Stomach (tissue), 9 donors: ENCODE results near the gene IFNA17. TPM values are rescaled to one million over a fixed set of nuclear protein-coding genes. Genes with fewer than 3 reads are reported as not detected.
"Not testable (repeated sequence)": the region's sequence is repeated elsewhere in the genome, so short reads cannot be mapped to it uniquely, and the experiment has no call there.

Source experiments
- DNase-seq, 2 donors: peaks; one replicate each; pipeline versions ENCODE4 v3.0.0 to v3.0.0-alpha.2; 2013 to 2019
- H3K27ac ChIP-seq, 5 donors: fragments of 200-600 bp in 4 of 5; sonication (generic) in 4 of 5; one replicate each; pipeline ENCODE4 v1.5.1; 2013 to 2019; ENCODE audit warnings: mild to moderate bottlenecking in 1 of 5, moderate library complexity in 1 of 5
- H3K27me3 ChIP-seq, 3 donors: fragments of 200-600 bp; sonication (generic); one replicate each; pipeline ENCODE4 v1.5.1; 2017 to 2019; ENCODE audit warnings: mixed run types in 1 of 3
- H3K36me3 ChIP-seq, 4 donors: fragments of 200-600 bp; sonication (generic); 1 replicate in 3 of 4; 2 replicates in 1 of 4; pipeline ENCODE4 v1.5.1; 2016 to 2019
- H3K4me1 ChIP-seq, 4 donors: fragments of 200-600 bp; sonication (generic); one replicate each; pipeline ENCODE4 v1.5.1; 2016 to 2019
- H3K4me3 ChIP-seq, 4 donors: fragments of 200-600 bp; sonication (generic) in 3 of 4; one replicate each; pipeline ENCODE4 v1.5.1; 2016 to 2019; ENCODE audit warnings: mild to moderate bottlenecking in 1 of 4
- H3K9me3 ChIP-seq, 4 donors: fragments of 200-600 bp; sonication (generic); one replicate each; pipeline ENCODE4 v1.5.1; 2016 to 2019
- CTCF ChIP-seq, 7 experiments: fragments of 450-650 bp in 4 of 7; fragments of 200-600 bp in 3 of 7; sonication (generic) in 3 of 7; IDR thresholded peaks; one replicate each; pipeline ENCODE4 v1.5.1; 2016 to 2019; ENCODE audit warnings: antibody characterized with exemption in 7 of 7, control low read depth in 2 of 7, mild to moderate bottlenecking in 1 of 7
- EP300 ChIP-seq: sonication (generic); formaldehyde crosslinking; IDR thresholded peaks from one replicate; pipeline ENCODE4 v1.6.1; 2017; ENCODE audit warnings: antibody characterized with exemption
- POLR2A ChIP-seq, 4 donors: fragments of 450-650 bp; IDR thresholded peaks; one replicate each; pipeline ENCODE4 v1.6.1; 2016; ENCODE audit warnings: antibody characterized with exemption in 4 of 4, control low read depth in 2 of 4, mild to moderate bottlenecking in 1 of 4, moderate library complexity in 1 of 4
- POLR2AphosphoS5 ChIP-seq, 3 donors: sonication (generic); formaldehyde crosslinking; IDR thresholded peaks; one replicate each; pipeline ENCODE4 v1.6.1; 2016; ENCODE audit warnings: antibody characterized with exemption in 3 of 3
- WGBS, 5 donors: extraction: QIAGEN DNeasy Blood & Tissue Kit in 3 of 5; methylation state at CpG; one replicate each; pipeline versions ENCODE4 v1.1.5 to v1.1.7; 2013 to 2018; 5-methylcytosine and 5-hydroxymethylcytosine counted together
- intact Hi-C: fragments of 100-400 bp; cut with DNase I; formaldehyde crosslinking; loops from one replicate; pipeline ENCODE4 v1.15.1; 2023; ENCODE audit warnings: low total_unique reads
- polyA plus RNA-seq, 3 donors: library from polyadenylated mRNA; stranded (reverse); fragments of 200-250 nt; gene quantifications; one replicate each; pipeline ENCODE4 v1.2.3, GENCODE V29; 2013
- total RNA-seq, 5 donors: library from RNA; depleted of rRNA; stranded (reverse); fragments of >200 nt; gene quantifications; one replicate each; pipeline versions ENCODE4 v1.1.0 to v1.2.3, GENCODE V29; 2014 to 2016
- donor health status: healthy with polysubstance abuse.
- donor health status: Bipolar disorder and iron deficiency.
- donor health status: healthy.

Gene IFNA17
- total and polyA plus RNA-seq, 8 donors, result not detected

DNA sequence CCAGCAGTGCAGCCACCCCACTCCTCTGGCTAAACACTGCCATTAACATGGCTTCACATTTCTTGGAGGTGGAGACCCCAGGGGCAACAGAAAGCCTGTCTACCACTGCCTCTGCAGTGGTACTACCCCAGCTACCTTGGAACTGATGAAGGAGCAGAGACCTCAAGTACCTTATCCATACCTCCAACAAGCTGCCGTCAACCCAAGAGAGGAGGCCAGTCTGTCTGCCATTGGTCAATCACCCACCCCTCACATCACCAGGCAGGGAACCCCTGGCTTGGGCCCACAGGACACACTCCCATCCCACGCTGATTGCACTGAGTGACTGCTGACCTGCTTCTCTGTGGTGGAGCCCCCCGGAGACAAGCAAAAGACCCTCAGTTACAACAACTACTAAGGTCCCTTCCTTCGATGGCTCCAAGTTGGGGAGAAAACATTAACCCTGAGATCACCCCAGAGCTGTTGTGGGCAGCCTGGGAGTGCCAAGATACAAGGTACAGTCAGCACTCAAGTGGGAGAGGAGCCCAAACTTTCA is 6.2 kb upstream of the IFNA17 start:
- TF ChIP-seq POLR2AphosphoS5 (IDR thresholded peaks at IDR 0.05), result no peak
- TF ChIP-seq POLR2A (IDR thresholded peaks at IDR 0.05), result no peak
- TF ChIP-seq CTCF (IDR thresholded peaks at IDR 0.05), result no peak
- no peak for TF ChIP-seq EP300
- H3K27me3 ChIP-seq, result no peaks in the 10 kb centered on the region
- H3K4me1 ChIP-seq, result no peaks in the 10 kb centered on the region
- intact Hi-C loops, result no loop called here
- no peaks in the 10 kb centered on the region for H3K36me3 ChIP-seq
- DNase-seq, result no peak
- H3K27ac ChIP-seq, result no peak overlapping the region
- H3K9me3 ChIP-seq, result no peaks in the 10 kb centered on the region
- WGBS, 5 donors, result 70 to 85% (median 78%) methylated on average over 4 of the region's 4 CpGs
- H3K4me3 ChIP-seq, result no peak overlapping the region

DNA sequence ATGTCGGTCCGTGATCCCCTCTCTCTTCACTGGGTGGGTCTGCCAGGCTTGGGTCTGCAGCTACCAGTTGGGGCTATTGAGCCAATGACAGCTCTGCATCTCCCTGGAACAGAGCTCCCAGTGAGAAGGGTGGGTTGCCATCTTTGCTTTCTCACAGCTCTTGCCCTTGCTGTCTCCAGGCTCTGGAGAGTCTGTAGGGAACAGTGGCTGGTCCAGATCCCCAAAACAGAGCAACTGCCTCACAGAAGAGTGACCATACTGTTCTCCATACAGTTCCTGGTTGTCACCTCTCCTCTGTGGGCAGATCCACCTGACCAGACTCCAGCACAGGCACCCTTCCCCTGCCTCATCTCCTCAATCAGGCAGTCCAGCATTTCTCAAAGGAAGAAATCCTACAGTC is 5.2 kb upstream of the IFNA17 start:
- no peak overlapping the region for H3K4me3 ChIP-seq
- H3K9me3 ChIP-seq, result no peaks in the 10 kb centered on the region
- H3K4me1 ChIP-seq, result no peaks in the 10 kb centered on the region
- 90 to 100% (median 95%) methylated on average over 1 to 2 of the region's 2 CpGs for WGBS, 5 donors
- no peak for DNase-seq
- no peak overlapping the region for H3K27ac ChIP-seq
- H3K36me3 ChIP-seq, result no peaks in the 10 kb centered on the region
- intact Hi-C loops, result no loop called here
- H3K27me3 ChIP-seq, result no peaks in the 10 kb centered on the region
- TF ChIP-seq CTCF (IDR thresholded peaks at IDR 0.05) (no peak), POLR2AphosphoS5 (IDR thresholded peaks at IDR 0.05) (no peak), POLR2A (IDR thresholded peaks at IDR 0.05) (no peak), EP300 (no peak)

- 61 to 100% (median 90%) methylated on average over 1 of the region's 1 CpG for WGBS, 5 donors
- H3K27ac ChIP-seq, H3K4me1 ChIP-seq, H3K9me3 ChIP-seq, DNase-seq, H3K36me3 ChIP-seq, H3K27me3 ChIP-seq, intact Hi-C loops, H3K4me3 ChIP-seq: not testable (repeated sequence)
Measured at GRCh38 chr9:21217211-21217610, 10.8 kb downstream of the IFNA17 start, which contains the start of gene IFNA16. TSS of gene IFNA16 (minus strand) at chr9:21217311. CDS start at chr9:21217305, 6 bp downstream.

DNA sequence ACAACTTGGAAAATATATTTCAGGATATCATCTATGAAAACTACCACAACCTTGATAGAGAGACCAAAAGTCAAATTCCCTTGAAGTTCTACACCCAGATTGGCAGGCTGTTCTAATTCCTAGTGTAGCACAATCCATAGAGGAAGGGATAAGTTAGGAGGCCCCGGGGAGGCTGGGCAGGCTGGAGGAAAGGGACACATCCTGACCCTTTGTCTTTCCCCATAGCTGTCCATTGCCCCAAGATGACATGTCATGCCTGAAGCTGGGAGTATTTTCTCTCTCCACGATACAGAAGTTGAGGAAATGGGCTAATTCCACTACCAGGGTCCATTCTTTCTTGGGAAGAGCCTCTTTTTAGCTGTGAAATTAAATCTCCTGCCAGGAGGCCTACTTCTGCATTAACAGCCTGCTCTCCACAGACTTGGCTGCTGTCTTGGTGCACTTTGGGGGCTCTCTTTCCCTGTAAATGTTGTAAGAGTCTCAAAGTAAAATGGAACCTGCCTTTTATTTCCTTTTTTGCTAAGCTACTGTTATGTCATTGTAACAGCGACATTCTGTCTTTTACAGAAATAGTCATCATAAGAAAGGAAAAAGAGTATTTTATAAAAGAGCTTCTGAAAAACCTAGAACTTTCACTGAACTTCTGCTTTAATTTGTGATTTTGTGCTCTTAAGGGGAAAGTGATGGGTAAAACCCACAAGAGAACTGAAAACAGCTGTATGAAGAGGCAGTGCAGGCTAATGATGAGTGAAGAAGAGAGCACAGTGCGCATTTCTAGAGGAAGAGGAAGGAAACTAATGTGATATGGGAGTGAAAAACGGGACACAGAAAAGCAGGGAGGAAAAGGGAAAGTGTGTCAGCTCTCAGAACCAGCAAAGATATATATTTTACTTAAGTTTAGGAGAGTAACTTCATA is 14.4 kb downstream of the IFNA17 start:
- intact Hi-C loops, H3K4me3 ChIP-seq, H3K36me3 ChIP-seq, H3K27me3 ChIP-seq, H3K27ac ChIP-seq, DNase-seq, H3K4me1 ChIP-seq, H3K9me3 ChIP-seq: not testable (repeated sequence)
- 38 to 47% (median 42%) methylated on average over 4 to 5 of the region's 5 CpGs for WGBS, 5 donors

DNA sequence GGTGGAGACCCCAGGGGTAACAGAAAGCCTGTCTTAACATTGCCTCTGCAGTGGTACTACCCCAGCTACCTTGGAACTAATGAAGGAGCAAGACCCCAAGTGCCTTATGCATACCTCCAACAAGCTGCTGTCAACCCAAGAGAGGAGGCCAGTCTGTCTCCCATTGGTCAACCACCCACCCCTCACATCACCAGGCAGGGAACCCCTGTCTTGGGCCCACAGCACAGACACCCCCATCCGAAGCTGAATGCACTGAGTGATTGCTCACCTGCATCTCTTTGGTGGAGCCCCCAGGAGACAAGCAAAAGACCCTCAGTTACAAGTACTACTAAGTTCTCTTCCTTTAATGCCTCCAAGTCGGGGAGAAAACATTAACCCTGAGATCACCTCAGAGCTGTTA is 15.9 kb downstream of the IFNA17 start:
- H3K4me3 ChIP-seq, DNase-seq, H3K36me3 ChIP-seq, intact Hi-C loops, H3K4me1 ChIP-seq, H3K27ac ChIP-seq, H3K9me3 ChIP-seq, H3K27me3 ChIP-seq: not testable (repeated sequence)
- 54 to 78% (median 60%) methylated on average over 1 to 2 of the region's 2 CpGs for WGBS, 5 donors

- H3K4me1 ChIP-seq, H3K4me3 ChIP-seq, DNase-seq, H3K27ac ChIP-seq, intact Hi-C loops, H3K36me3 ChIP-seq, H3K27me3 ChIP-seq, H3K9me3 ChIP-seq: not testable (repeated sequence)
- 82 to 90% (median 85%) methylated on average over 2 of the region's 2 CpGs; no CpG with 5 or more reads in 1 of the 5 donors for WGBS, 5 donors
Measured at GRCh38 chr9:21210782-21211181, 17.2 kb downstream of the IFNA17 start.
